ENCODE results near the gene CGNL1. TPM values are rescaled to one million over a fixed set of nuclear protein-coding genes. Genes with fewer than 3 reads are reported as not detected.

CGNL1 gene
- total RNA-seq, 2 donors from 2014 or later, result 82.6 to 98.0 TPM

GRCh38 chr15:57386976-57387375 lies 10.7 kb downstream of the CGNL1 start:
- Mint-ChIP-seq H3K27me3 (ENCODE audit: insufficient read depth) (no peaks in the 10 kb centered on the region), H3K36me3 (ENCODE audit: low read depth) (peaks cover 20% of the 10 kb centered on the region), H3K4me3 (peak overlapping the region; percentile 25), H3K27ac (peak overlapping the region; percentile 32), H3K4me1 (peaks cover 79% of the 10 kb centered on the region), H3K9me3 (no peaks in the 10 kb centered on the region)
- Histone ChIP-seq H3K9ac (ENCODE audit: extremely low read depth, low read length, poor library complexity, severe bottlenecking) (peak overlapping the region; percentile 27), H3K27me3 (ENCODE audit: control insufficient read depth, insufficient read depth, low read length, poor library complexity, severe bottlenecking) (no peaks in the 10 kb centered on the region), H3K36me3 (ENCODE audit: control insufficient read depth, insufficient read depth, low read length) (peaks cover 16% of the 10 kb centered on the region), H3K9me3 (ENCODE audit: control insufficient read depth, low read length) (no peaks in the 10 kb centered on the region), H3K4me3 (ENCODE audit: low read length) (peak overlapping the region; percentile 18), H3K4me1 (ENCODE audit: control insufficient read depth, insufficient read depth, low read length) (peaks cover 42% of the 10 kb centered on the region), H3K27ac (ENCODE audit: low read depth, low read length) (no peak overlapping the region)
- no peak for TF ChIP-seq CTCF (conservative IDR thresholded peaks at IDR 0.05)
- DNase-seq, result peak; percentile 43
- WGBS, 2 experiments (ENCODE audit: insufficient coverage in 1 of 2, insufficient read length in 1 of 2), result 60 to 71% methylated on average over 1 to 4 of the region's 4 CpGs

GRCh38 chr15:57387564-57388076 lies 11.3 kb downstream of the CGNL1 start:
- DNase-seq, result peak; percentile 81
- H3K9me3 Mint-ChIP-seq, result no peaks in the 10 kb centered on the region
- H3K36me3 Mint-ChIP-seq (ENCODE audit: low read depth), result peaks cover 20% of the 10 kb centered on the region
- peaks cover 41% of the 10 kb centered on the region for H3K4me1 ChIP-seq (ENCODE audit: control insufficient read depth, insufficient read depth, low read length)
- H3K9me3 ChIP-seq (ENCODE audit: control insufficient read depth, low read length), result no peaks in the 10 kb centered on the region
- H3K27me3 ChIP-seq (ENCODE audit: control insufficient read depth, insufficient read depth, low read length, poor library complexity, severe bottlenecking), result no peaks in the 10 kb centered on the region
- H3K4me1 Mint-ChIP-seq, result peaks cover 79% of the 10 kb centered on the region
- H3K27ac Mint-ChIP-seq, result peak overlapping the region; percentile 96
- H3K9ac ChIP-seq (ENCODE audit: extremely low read depth, low read length, poor library complexity, severe bottlenecking), result peak overlapping the region; percentile 27
- peak overlapping the region; percentile 64 for H3K27ac ChIP-seq (ENCODE audit: low read depth, low read length)
- no peak for TF ChIP-seq CTCF (conservative IDR thresholded peaks at IDR 0.05)
- H3K4me3 Mint-ChIP-seq, result peak overlapping the region; percentile 25
- H3K4me3 ChIP-seq (ENCODE audit: low read length), result peak overlapping the region; percentile 18
- peaks cover 16% of the 10 kb centered on the region for H3K36me3 ChIP-seq (ENCODE audit: control insufficient read depth, insufficient read depth, low read length)
- 0 to 24% methylated on average over 1 to 3 of the region's 3 CpGs for WGBS, 2 experiments (ENCODE audit: insufficient coverage in 1 of 2, insufficient read length in 1 of 2)
- H3K27me3 Mint-ChIP-seq (ENCODE audit: insufficient read depth), result no peaks in the 10 kb centered on the region

- WGBS, 2 experiments (ENCODE audit: insufficient coverage in 1 of 2, insufficient read length in 1 of 2), result 80 to 82% methylated on average over 4 to 6 of the region's 6 CpGs
- no peak for DNase-seq
- Mint-ChIP-seq H3K4me1 (peaks cover 78% of the 10 kb centered on the region), H3K4me3 (no peak overlapping the region), H3K36me3 (ENCODE audit: low read depth) (peaks cover 23% of the 10 kb centered on the region), H3K27me3 (ENCODE audit: insufficient read depth) (no peaks in the 10 kb centered on the region), H3K9me3 (no peaks in the 10 kb centered on the region), H3K27ac (peak overlapping the region; percentile 96)
- Histone ChIP-seq H3K27me3 (ENCODE audit: control insufficient read depth, insufficient read depth, low read length, poor library complexity, severe bottlenecking) (no peaks in the 10 kb centered on the region), H3K4me1 (ENCODE audit: control insufficient read depth, insufficient read depth, low read length) (peaks cover 41% of the 10 kb centered on the region), H3K36me3 (ENCODE audit: control insufficient read depth, insufficient read depth, low read length) (peaks cover 16% of the 10 kb centered on the region), H3K9ac (ENCODE audit: extremely low read depth, low read length, poor library complexity, severe bottlenecking) (no peak overlapping the region), H3K9me3 (ENCODE audit: control insufficient read depth, low read length) (no peaks in the 10 kb centered on the region), H3K4me3 (ENCODE audit: low read length) (no peak overlapping the region), H3K27ac (ENCODE audit: low read depth, low read length) (no peak overlapping the region)
- TF ChIP-seq CTCF (conservative IDR thresholded peaks at IDR 0.05), result no peak
Measured at GRCh38 chr15:57388464-57388863, 12.2 kb downstream of the CGNL1 start.

Data from endodermal cell (in vitro differentiated cells).